GM21515 (cell line): Measurements from ENCODE around the gene RGL4.
A peak's percentile ranks its signal among the peaks of the same experiment; 100 is the strongest.

Experiments used
- ATAC-seq: cut with Tn5 transposase; IDR thresholded peaks from one replicate; pipeline ENCODE4 v1.9.1; 2021; ENCODE audit not compliant: unreplicated experiment

RGL4 gene

DNA sequence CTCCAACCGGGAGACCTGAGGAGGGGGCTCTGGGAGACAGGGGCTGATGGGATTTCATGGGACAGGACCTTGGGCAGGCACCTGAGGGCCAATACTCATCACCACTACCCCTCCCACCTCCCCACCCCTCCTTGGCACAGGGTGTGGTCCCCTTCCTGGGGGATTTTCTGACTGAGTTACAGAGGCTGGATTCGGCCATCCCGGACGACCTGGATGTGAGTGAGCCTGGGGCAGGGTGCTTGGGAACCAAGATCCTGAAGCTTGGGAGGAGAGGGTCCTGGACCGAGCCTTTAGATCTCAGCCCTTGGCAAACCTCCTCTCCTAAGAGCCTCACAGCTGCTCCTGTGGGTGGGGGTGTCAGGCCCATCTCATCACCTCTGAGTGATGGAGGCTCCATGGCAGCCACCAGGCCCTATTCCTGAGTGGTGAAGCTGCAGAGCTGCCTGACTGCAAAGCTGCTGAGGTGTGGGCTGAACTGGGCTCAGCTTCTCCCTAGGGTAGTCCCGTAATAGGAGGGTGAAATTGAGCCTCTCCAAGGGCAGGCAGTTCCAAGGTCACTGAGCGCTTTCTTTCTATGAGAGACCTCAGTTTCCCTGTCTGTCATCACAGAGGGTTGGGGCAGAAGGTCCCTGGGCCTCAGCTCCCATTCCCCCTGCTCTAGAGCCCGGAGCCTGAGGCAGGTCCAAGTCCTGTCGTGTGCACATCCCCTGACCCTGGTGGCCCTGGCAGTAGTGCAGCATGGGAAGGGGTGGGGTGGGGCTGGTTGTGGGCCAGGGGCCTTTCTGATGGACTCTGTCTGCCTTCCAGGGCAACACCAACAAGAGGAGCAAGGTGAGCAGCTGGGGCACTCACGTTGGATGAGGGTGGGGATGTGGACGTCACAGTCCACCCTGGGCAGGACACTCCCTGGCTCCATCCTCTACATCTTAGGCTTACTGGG lies 6.5 kb downstream of the RGL4 start:
- no peak for ATAC-seq

GRCh38 chr22:23698094-23698493 lies 7.3 kb downstream of the RGL4 start:
- ATAC-seq: no peak

GRCh38 chr22:23698673-23699235 lies 7.9 kb downstream of the RGL4 start:
- ATAC-seq: no peak

GRCh38 chr22:23700706-23701105 lies 9.9 kb downstream of the RGL4 start:
- no peak for ATAC-seq

GRCh38 chr22:23704062-23704461 lies 13.2 kb downstream of the RGL4 start:
- ATAC-seq: no peak

- no peak for ATAC-seq
Observed at GRCh38 chr22:23704829-23705228, 14.0 kb downstream of the RGL4 start.

DNA sequence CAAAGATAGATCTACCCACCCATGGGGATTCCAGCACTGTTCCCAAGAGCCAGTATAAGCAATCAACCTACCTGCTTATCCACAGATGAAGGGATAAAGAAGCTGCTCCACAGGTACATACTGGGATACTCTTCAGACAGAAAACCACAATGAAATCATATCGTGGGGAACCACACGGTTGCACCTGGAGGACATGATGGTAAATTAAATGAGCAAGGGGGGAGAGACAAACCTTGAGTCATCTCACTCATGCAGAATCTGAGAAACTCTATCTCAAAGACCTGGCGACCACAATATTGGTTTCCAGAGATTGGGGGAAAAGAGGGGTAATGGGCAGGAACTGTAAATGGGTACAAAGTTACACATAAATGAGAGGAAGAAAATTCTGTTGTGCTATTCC lies 14.5 kb downstream of the RGL4 start:
- no peak for ATAC-seq

GRCh38 chr22:23708270-23708669 lies 17.5 kb downstream of the RGL4 start:
- ATAC-seq: no peak

DNA sequence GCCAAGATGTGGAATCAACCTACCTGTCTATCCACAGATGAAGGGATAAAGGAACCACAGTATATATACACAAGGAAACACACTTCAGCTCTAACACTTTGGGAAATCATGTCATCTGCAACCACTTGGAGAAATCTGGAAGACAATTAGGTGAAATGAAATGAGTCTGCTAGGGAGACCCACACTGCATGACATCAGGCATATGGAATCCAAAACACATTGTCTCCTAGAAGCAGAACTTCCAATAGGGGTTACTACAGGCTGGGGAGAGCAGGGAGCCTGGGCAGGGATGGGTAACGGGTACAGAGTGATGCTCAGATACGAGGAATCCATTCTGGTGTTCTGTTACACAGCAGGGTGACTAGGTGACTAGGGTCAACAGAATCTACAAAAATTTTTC lies 18.3 kb downstream of the RGL4 start:
- ATAC-seq: no peak

DNA sequence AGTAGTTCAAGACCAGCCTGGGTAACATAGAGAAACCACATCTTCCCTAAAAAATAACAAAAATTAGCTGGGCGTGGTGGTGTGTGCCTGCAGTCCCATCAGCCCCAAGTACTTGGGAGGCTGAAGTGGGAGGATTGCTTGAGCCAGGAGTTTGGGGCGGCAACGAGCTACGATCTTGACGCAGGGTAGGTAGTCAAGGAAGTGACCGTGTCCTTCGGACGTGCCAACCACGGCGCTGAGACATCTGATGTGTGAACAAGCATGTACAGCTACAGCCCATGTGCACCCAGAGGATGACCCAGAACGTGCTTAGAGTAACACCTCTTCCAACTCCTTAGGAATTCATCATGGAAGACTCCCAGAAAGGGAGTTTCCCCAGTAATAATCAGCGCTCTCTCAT lies 21.4 kb downstream of the RGL4 start:
- ATAC-seq: no peak

DNA sequence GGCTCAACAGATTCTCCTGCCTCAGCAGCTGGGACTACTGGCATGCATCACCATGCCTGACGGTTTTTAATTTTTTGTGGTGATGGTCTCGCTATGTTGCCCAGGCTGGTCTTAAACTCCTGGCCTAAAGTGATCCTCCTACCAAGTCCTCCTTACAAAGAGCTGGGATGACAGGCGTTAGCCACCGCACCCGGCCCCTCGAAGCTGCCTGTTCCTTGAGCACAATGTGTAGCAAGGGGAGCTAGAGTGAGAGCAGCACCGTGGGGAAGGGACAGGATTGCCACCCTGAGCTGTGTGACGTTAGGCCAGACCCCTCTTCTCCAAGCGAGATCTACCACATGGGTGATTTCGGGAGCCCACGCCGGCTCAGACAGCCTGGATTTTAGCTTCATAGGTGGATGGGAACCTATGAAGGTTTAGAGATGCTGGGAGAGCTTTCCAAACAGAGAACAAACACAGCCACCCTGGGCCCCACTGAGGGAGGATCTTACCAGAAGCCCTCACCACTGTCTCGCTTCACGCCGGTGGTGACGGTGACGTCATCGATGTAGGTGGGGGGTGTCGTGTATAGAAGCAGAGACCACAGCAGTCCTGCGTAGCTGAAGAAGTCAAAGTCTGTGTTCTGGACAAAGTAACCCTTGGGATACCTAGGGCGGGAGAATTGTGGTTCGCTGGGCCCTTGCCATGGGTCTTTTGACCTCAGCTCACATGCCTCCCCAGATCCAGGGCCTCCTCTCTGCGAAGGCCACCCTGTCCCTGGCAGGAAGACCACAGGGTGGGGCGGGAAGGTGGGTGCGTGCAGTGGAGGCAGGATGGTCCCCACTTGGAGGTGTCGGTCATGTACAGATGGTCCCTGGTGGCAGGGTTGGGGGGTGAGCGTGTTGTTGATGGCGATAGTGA lies 23.1 kb downstream of the RGL4 start:
- ATAC-seq: no peak

- ATAC-seq: no peak
Observed at GRCh38 chr22:23714596-23715578, 24.1 kb downstream of the RGL4 start.

DNA sequence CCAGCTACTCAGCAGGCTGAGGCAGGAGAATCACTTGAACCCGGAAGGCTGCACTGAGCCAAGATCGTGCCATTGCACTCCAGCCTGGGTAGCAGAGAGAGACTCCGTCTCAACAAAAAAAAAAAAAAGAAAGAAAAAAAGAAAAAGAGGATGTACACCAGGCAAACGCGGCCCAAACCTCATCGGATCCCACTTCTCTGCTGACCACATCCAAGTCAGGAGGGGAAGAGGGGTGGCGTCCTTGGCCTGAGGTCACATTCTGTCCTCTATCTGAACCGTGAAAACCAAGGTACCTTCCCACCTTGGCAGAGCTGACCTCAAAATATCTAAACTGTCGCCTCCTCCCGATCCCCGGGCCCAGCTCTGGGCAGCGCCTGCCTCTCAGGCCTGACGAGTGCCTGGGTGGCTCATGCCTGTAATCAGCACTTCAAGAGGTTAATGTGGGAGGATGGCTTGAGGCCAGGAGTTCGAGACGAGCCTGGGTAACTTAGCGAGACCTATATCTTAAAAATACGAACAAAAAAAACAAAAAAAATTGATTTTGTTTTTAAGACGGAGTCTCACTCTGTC lies 25.1 kb downstream of the RGL4 start:
- no peak for ATAC-seq

GRCh38 chr22:23716811-23717801 lies 26.3 kb downstream of the RGL4 start:
- peak; percentile 82 for ATAC-seq

DNA sequence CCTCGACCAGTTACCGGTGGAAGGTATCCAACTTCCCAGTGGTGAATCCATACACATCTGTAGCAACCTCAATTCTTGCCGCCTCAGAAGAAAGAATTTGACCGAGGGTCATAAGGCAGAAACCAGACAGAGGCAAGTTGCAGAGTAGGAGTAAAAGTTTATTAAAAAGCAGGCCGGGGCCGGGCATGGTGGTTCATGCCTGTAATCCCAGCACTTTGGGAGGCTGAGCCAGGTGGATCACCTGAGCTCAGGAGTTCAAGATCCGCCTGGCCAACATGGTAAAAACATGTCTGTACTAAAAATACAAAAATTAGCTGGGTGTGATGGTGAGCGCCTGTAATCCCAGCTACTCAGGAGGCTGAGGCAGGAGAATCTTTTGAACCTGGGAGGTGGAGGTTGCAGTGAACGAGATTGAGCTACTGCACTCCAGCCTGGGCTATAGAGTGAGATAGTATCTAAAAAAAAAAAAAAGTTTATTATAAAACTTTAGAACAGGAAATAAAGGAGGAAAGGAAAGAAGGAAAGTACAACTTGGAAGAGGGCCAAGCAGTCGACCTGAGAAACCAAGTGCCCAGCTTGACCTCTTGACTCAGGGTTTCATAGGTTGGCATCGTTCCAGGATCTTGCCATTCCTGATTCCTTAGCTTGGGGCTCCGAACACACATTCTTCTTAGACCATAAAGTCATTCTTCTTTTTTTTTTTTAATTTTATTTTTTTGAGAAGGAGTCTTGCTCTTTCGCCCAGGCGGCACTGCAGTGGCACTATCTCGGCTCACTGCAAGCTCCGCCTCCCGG lies 27.8 kb downstream of the RGL4 start:
- ATAC-seq: no peak

GRCh38 chr22:23720855-23721254 lies 30.0 kb downstream of the RGL4 start:
- no peak for ATAC-seq

- no peak for ATAC-seq
Observed at GRCh38 chr22:23722160-23722559, 31.3 kb downstream of the RGL4 start.

DNA sequence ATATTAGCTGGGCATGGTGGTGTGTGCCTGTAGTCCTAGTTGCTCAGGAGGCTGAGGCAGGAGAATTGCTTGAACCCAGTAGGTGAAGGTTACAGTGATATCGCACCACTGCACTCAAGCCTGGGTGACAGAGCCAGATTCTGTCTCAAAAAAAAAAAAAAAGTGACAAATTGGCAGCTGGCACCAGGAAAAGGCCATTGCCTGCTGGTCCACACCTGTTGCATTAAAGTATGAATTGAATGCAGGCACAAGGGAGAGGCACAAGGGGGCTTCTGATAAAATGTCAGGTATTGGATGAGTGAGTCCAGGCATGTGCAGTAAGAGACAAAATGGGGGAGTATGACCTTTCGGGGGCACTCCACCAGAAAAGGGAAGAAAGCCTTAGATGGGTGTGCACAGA lies 31.9 kb downstream of the RGL4 start:
- ATAC-seq: no peak
